ENCODE results near the gene ULK4. TPM values are rescaled to one million over a fixed set of nuclear protein-coding genes. Genes with fewer than 3 reads are reported as not detected.

The ULK4 gene
- total and polyA plus RNA-seq, 2 experiments from 2014 or later = 1.8 to 3.7 TPM

DNA sequence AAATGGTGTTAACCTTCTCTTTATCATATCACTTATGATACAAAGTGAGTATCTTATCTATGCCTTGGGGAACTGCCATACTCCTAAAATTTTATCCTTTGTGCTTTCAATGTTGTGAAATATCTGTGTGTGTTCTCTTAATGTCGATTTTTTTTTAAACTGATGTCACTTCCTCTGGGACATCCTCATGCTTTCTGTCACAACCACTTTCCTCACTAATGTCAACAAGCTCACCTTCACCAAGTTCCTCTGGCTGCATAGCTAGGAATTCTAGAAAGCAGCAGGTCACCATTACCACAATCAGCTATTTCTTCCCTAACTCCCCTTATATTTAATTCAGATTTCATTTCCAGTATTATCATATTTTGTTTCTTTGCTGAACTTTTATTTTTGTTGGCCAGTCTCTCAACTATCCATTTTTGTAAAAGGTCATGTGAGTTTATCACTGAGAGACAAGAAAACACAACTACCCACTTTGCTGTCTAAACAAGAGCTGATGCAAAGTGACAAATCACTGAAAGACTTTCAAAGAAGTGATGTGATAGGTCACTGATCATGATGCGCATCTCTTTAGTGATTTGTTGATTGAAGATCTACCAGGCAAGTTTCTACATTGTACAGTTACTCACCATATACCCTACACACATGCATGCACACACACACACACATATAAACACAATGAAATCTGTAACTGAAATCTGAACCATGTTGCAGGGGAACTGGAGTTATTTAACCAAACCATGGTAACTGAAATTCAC, 369.0 kb downstream of the ULK4 start:
- Histone ChIP-seq H3K27me3 (no peaks in the 10 kb centered on the region), H3K27ac (no peak overlapping the region), H3K4me3 (no peak overlapping the region), H3K36me3 (no peaks in the 10 kb centered on the region), H3K4me1 (ENCODE audit: low read depth) (no peaks in the 10 kb centered on the region), H3K9me3 (ENCODE audit: low read depth) (no peaks in the 10 kb centered on the region)
- DNase-seq (ENCODE audit: low read depth in 1 of 2, low spot score in 1 of 2) = no peak
- TF ChIP-seq, protein P1, sequence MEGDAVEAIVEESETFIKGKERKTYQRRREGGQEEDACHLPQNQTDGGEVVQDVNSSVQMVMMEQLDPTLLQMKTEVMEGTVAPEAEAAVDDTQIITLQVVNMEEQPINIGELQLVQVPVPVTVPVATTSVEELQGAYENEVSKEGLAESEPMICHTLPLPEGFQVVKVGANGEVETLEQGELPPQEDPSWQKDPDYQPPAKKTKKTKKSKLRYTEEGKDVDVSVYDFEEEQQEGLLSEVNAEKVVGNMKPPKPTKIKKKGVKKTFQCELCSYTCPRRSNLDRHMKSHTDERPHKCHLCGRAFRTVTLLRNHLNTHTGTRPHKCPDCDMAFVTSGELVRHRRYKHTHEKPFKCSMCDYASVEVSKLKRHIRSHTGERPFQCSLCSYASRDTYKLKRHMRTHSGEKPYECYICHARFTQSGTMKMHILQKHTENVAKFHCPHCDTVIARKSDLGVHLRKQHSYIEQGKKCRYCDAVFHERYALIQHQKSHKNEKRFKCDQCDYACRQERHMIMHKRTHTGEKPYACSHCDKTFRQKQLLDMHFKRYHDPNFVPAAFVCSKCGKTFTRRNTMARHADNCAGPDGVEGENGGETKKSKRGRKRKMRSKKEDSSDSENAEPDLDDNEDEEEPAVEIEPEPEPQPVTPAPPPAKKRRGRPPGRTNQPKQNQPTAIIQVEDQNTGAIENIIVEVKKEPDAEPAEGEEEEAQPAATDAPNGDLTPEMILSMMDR (IDR thresholded peaks at IDR 0.05; ENCODE audit: low read depth, low read length) = no peak

DNA sequence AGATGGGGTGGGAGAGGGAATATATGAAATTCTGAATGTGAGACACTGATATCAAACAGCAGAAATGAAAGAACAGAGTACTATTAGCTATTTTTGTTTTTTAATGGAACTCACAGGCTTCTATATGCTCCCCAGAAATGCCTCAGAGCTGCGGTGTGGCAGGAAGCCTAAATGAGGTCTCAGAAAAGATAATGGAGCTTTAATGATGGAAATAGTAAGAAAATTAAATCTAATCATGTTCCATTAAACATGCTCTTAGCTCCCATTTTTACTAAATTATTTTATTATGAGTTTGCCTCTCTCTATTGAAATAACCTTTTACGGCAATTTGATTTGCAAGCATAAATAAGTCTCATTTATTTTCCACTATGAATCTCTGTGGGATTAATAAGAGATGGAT, 378.9 kb downstream of the ULK4 start:
- no peak for DNase-seq (ENCODE audit: low read depth in 1 of 2, low spot score in 1 of 2)
- H3K4me3 ChIP-seq = no peak overlapping the region
- H3K27me3 ChIP-seq = no peaks in the 10 kb centered on the region
- no peaks in the 10 kb centered on the region for H3K4me1 ChIP-seq (ENCODE audit: low read depth)
- no peaks in the 10 kb centered on the region for H3K9me3 ChIP-seq (ENCODE audit: low read depth)
- no peaks in the 10 kb centered on the region for H3K36me3 ChIP-seq
- TF ChIP-seq, protein P1 (IDR thresholded peaks at IDR 0.05; ENCODE audit: low read depth, low read length) = no peak
- H3K27ac ChIP-seq = no peak overlapping the region

DNA sequence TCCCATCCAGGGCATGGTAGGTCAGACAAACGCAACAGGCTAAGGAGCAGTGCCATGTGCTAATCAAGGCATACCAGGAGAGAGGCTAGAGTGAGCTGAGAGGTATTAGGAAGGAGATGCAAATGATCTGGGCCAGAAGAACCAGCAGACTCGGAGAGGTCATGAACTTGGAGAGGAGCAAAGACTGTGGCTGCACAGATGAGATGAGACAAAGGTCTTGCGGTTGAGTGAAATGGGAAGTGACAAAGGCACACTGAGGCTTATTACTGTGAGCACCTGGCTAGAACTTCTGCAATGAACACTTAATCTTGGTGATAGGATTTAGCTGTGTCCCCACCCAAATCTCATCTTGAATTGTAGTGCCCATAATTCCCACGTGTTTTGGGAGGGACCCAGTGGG, 380.2 kb downstream of the ULK4 start:
- no peak overlapping the region for H3K4me3 ChIP-seq
- DNase-seq (ENCODE audit: low read depth in 1 of 2, low spot score in 1 of 2) = no peak
- H3K27me3 ChIP-seq = no peaks in the 10 kb centered on the region
- no peaks in the 10 kb centered on the region for H3K36me3 ChIP-seq
- no peak overlapping the region for H3K27ac ChIP-seq
- no peaks in the 10 kb centered on the region for H3K9me3 ChIP-seq (ENCODE audit: low read depth)
- TF ChIP-seq, protein P1 (IDR thresholded peaks at IDR 0.05; ENCODE audit: low read depth, low read length) = no peak
- no peaks in the 10 kb centered on the region for H3K4me1 ChIP-seq (ENCODE audit: low read depth)

DNA sequence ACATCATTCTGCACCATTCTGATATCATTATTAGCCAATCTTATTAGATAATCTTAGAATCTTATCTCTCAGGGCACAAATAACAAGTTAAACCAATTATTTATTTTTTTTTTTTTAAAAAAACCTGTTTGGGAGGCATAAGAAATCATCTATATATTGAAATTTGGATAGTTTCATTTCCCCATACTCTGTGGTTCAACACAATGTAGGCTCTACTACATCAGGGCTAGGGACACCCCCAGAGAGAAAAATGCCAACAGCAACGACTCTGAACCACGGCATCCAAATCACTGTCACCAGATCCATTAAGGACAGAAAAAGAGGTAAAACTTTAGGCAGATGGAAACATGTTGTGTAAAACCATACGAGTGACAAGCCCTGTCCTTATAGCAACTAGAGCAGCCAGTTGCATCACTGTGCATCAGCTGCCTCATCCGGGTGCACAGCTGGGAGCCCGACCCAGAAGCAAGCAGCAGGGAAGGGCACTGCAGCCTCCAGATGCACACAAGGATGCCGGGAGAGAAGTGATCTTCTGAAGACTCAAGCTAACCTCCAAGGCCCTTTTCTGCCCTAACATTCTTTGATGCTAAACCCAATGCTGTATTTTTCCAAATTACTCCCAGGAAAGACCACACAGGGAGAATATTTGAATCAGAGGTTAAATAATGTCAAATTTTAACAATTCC, 381.5 kb downstream of the ULK4 start:
- Histone ChIP-seq H3K27ac (no peak overlapping the region), H3K9me3 (ENCODE audit: low read depth) (no peaks in the 10 kb centered on the region), H3K36me3 (no peaks in the 10 kb centered on the region), H3K27me3 (no peaks in the 10 kb centered on the region), H3K4me3 (no peak overlapping the region), H3K4me1 (ENCODE audit: low read depth) (no peaks in the 10 kb centered on the region)
- TF ChIP-seq, protein P1 (IDR thresholded peaks at IDR 0.05; ENCODE audit: low read depth, low read length) = no peak
- DNase-seq (ENCODE audit: low read depth in 1 of 2, low spot score in 1 of 2) = no peak

DNA sequence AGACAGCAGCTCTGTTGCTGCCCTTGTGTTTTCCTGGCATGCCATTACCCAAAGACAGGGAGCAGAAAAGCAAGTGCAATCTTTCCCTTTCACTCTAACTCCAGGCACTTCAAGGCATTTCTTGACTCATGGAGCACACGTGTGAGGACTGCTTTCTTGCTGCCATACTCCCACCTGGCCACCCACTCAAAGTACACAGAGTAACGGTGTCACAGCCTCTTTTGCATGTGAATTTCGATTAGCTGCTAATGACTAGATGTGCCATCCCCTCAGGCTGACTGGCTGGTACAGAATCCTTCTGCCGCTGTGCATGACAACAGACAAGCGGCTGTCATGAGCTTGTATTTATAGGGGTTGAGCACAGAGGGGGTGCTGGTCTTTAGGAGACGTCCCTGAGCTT, 382.0 kb downstream of the ULK4 start:
- Histone ChIP-seq H3K4me1 (ENCODE audit: low read depth) (no peaks in the 10 kb centered on the region), H3K36me3 (no peaks in the 10 kb centered on the region), H3K27ac (no peak overlapping the region), H3K27me3 (no peaks in the 10 kb centered on the region), H3K4me3 (no peak overlapping the region), H3K9me3 (ENCODE audit: low read depth) (no peaks in the 10 kb centered on the region)
- TF ChIP-seq, protein P1 (IDR thresholded peaks at IDR 0.05; ENCODE audit: low read depth, low read length) = no peak
- no peak for DNase-seq (ENCODE audit: low read depth in 1 of 2, low spot score in 1 of 2)

Data from cardiac muscle cell (in vitro differentiated cells and primary cell).